ENCODE results near the gene ARV1.

DNA sequence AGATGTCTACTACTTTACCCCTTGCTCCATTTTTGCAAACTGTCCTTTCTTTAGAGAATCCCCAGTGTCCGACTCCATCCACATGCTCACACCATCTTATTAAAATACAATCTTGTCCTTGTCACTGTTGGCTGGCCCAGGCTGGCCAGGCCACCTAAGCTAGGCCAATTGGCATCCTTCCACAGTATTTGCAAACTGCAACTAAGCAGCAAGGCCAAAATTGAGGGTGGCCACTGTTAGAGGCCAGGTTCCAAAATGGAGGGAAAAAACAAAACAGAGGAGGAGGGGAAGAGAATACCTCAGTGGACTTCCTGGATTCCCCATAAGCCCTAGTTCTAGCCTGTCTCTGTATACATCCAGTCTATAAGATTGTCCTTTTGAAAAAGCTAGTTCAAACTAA lies 56.9 kb downstream of the ARV1 start:
- TF ChIP-seq, protein P1, sequence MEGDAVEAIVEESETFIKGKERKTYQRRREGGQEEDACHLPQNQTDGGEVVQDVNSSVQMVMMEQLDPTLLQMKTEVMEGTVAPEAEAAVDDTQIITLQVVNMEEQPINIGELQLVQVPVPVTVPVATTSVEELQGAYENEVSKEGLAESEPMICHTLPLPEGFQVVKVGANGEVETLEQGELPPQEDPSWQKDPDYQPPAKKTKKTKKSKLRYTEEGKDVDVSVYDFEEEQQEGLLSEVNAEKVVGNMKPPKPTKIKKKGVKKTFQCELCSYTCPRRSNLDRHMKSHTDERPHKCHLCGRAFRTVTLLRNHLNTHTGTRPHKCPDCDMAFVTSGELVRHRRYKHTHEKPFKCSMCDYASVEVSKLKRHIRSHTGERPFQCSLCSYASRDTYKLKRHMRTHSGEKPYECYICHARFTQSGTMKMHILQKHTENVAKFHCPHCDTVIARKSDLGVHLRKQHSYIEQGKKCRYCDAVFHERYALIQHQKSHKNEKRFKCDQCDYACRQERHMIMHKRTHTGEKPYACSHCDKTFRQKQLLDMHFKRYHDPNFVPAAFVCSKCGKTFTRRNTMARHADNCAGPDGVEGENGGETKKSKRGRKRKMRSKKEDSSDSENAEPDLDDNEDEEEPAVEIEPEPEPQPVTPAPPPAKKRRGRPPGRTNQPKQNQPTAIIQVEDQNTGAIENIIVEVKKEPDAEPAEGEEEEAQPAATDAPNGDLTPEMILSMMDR (IDR thresholded peaks at IDR 0.05; ENCODE audit: low read depth, low read length) = no peak
- no peak for TF ChIP-seq EZH2phosphoT487 (IDR thresholded peaks at IDR 0.05; ENCODE audit: low read depth)

All from OCI-LY3 (cell line).